Stimulated activated CD4-positive, alpha-beta T cell treated with anti-CD3 and anti-CD28 coated beads, TNF-alpha, amount 100 ng/mL, for 1 hour (primary cell): ENCODE data around the gene RBM12.
A peak's percentile ranks its signal among the peaks of the same experiment; 100 is the strongest.
"Not testable (repeated sequence)": the region's sequence is repeated elsewhere in the genome, so short reads cannot be mapped to it uniquely, and the experiment has no call there.

Source experiments
- DNase-seq, 3 donors: peaks; one replicate each; pipeline ENCODE4 v3.0.0-alpha.2; 2020; ENCODE audit warnings: low read depth in 3 of 3, low spot score in 1 of 3

The RBM12 gene

GRCh38 chr20:35699127-35699956, 34.6 kb upstream of the RBM12 start, which contains the start of the genes NFS1 and ROMO1:
NFS1 (minus strand) TSS chr20:35699352; CDS start chr20:35699288, 64 bp downstream.
ROMO1 (plus strand) TSS chr20:35699405; CDS start chr20:35699633, 228 bp downstream.
- DNase-seq: peak; percentile 42 to 76 (median 69)

DNA sequence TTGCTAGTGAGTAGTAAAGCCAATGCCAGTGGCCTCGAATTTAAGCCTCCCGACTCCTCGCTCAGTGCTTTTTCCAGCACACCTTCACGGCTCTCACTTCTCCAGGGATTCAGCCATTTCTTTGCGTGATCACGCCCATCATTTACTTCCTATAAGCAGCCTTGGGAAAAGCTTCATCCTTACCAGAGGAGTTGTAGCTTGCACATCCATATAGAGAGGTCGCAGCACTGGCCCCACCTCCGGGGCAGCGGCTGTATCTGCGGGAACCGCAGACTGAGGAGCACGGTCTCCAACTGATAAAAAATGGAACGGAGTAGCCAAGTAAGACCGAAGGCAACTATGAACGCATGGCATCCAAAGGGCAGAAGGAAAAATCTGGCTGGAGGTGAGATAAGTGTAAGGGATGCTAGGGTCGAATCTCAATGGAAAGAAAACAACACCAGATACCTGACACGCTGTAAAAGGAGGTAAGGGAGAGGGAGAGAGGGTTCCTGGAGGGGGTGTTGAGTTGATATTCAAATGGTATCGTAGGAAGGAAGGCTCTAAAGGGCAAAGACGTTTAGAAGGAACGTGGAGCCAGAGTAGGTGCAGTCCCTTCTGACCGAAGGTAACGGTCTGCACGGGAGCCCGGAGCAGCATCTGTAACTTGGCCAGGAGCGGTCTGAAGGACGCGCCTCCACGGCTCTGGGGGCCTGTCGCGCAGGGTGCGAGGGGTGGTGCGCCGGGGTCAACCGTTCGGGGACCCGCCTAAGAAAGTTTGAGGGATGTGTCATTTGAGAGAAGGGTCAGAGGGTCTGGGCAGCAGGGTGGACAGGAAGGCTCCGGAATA, 33.8 kb upstream of the RBM12 start:
- DNase-seq: no peak

DNA sequence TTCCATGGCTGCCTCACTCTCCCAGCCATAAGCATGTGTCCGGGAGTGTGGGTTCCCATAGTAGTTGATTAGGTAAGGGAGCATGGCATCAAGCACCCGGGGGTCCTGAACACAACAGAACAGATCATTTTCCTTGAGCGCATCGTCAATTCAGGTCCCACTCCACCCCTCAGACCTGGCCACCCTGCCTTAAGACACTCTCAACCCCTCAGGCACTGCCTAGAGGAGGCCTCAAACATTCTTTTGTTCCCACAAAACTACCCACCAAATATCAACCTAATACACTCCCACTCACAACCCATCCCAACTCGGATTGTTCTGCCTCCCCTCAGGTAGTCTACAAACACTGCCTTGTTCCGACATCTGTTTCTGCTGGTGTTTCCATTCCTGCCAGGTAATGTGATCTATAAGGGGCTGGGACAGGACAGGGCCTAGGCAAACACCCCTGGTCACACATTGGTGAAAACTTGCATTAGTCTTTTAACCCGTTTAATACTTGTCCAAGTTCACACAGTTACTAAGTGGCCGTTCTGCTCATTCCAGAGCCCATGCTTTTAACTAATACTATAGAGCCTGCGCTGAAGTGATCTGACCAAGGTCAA, 33.1 kb upstream of the RBM12 start:
- no peak for DNase-seq

DNA sequence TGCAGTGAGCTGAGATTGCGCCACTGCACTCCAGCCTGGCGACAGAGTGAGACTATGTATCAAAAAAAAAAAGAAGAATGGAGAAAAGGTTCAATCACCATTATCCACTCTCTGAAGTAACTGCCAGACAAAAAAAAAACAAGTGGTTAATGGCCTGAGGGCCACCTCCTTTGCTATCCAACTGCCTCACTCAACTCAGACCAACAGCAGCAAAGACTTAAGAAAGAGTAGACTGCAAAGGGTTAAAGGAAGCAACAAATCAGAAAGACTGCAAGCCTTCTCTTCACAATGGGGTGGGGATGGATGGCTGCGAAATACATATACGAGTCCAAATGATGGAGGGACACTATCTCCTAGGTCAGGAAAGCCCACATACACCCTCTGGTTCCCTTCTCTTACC, 31.3 kb upstream of the RBM12 start:
- DNase-seq: no peak

DNA sequence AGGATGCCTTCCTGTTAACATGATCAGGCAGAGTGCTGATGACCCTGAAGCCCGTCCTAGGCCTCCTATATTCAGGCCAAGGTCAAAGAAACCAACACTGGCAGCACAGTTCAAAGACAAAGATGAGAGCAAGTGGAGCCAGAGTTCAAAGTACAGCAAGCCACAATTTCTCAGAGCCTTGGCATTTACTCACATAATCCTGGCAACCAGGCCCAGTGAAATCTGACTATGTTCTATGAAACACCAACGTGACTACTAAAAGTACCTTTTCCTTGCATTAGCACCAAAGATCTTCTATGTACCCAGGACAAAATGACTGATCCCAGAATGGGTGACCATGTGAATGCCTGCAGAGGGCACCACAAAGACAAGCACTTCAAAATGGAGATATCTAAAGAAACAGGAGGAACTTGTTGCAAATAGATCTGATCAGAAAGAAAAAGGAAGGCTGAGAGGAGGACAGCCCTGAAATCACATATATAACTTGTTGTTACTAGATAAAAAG, 30.6 kb upstream of the RBM12 start:
- no peak for DNase-seq

DNA sequence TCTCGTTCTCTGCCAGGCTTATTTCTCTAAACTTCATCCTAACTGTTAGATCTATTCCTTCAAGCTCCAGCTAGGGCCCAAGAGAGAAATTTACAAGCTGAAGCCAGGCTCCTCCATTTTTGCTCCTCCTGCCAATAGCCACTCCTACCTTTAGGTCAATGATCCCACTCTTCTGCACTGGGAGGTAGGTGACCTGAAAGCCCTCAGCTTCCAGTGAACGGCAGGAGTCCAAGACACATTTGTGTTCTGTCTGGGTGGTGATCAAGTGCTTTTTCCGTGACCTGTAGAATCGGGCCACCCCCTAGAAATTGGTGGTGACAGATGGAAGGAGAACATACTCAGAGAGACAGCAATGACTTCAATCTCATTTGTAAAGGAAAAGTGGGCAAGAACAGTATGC, 25.6 kb upstream of the RBM12 start:
- no peak for DNase-seq

DNA sequence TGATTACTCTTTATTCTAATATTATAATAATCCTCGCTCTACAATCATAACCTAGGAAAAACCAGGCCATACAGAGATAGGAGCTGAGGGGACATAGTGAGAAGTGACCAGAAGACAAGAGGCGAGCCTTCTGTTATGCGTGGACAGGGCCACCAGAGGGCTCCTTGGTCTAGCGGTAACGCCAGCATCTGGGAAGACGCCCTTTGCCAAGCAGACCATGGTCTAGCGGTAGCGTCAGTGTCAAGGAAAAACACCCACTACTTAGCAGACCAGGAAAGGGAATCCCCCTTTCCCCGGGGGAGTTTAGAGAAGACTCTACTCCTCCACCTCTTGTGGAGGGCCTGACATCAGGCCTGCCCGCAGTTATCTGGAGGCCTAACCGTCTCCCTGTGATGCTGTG, 22.2 kb upstream of the RBM12 start:
- DNase-seq: not testable (repeated sequence)

DNA sequence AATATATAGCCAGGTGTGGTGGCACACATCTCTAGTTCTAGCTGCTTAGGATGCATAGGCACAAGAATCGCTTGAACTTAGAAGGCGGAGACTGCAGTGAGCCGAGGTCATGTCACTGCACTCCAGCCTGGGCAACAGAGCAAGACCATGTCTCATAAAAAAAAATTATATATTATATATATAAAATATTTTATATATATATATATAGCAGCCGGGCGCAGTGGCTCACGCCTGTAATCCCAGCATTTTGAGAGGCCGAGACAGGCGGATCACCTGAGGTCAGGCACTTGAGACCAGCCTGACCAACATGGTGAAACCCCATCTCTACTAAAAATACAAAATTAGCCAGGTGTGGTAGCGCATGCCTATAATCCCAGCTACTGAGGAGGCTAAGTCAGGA, 20.7 kb upstream of the RBM12 start:
- not testable (repeated sequence) for DNase-seq

DNA sequence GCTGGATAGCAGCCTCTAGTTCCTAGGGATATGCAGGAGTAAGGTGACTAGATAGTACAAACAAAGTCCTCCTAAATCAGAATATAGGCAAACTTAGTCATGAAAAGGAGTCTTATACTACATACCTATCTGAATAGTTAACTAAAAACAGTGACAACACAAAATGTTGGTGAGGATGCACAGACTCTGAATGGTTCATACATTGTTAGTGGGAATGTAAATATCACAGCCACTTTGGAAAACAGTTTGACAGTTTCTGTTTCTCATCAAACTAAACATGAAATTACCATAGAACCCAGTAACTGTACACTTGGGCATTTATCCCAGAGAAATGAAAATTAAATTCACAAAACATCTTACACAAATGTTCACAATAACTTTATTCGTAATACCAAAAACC, 17.3 kb upstream of the RBM12 start:
- no peak for DNase-seq

DNA sequence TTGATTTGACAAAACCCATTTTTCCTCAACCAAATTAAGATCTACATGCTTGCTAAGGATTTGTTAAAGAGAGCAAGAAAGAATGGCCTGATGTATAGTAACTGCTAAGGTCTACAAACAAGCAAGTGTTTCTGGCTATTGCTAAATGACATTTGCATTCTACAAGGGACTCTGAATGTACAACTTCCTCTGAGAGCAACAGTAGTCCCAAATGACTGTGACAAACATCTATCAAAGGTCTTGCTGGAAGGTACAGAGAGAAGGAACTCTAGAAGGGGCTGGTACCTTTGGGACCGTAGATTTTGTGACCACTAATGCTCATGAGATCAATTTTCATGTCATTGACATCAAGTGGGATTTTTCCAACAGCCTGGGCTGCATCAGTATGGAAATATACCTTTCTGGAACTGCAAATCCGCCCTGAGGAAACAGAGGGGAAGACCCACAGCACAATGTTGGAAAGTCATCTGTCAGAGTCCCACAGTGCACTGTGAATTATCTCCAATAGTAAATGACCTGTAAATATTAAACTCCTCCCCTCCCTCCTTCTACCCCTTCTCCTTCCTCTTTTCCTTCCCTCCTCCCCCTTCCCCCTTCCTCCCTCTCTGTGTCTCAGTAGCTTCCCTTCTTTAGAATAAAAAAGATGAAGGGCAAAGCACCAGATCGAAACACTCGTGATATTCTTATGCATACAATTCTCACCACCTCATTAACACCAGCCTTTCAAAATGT, 15.9 kb upstream of the RBM12 start:
- no peak for DNase-seq

- no peak for DNase-seq
Measured at GRCh38 chr20:35674921-35675320, 10.2 kb upstream of the RBM12 start.

DNA sequence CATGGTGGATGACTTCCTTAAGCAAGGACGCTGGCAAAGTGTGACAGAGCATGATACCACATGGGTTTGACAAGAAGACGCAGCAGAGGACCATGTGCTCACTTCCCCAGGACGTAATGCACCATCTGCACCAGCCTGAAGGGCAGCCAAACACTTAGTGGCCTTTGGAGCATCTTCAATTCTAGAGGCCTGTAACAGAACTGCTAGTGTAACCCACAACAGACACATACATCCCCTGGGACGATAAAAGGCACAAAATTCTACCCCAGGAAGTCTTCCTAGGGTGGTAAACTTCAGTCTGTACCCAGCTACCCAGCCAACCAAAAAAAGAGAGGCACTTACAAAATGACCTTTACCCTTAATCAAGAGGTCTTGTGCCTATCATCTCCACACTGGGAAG, 9.2 kb upstream of the RBM12 start:
- no peak for DNase-seq

GRCh38 chr20:35669681-35670080, 5.0 kb upstream of the RBM12 start:
- no peak for DNase-seq

- no peak for DNase-seq
Measured at GRCh38 chr20:35669221-35669620, 4.5 kb upstream of the RBM12 start.

DNA sequence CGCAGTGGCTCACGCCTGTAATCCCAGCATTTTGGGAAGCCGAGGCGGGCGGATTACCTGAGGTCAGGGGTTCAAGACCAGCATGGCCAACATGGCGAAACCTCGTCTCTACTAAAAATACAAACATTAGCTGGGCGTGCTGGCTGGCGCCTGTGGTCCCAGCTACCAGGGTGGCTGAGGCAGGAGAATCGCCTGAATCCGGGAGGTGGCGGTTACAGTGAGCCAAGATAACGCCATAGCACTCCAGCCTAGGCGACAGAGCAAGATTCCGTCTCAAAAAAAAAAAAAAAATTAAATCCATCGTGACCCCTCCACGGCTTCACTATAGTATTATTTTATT, 1.2 kb upstream of the RBM12 start:
- DNase-seq: no peak

DNA sequence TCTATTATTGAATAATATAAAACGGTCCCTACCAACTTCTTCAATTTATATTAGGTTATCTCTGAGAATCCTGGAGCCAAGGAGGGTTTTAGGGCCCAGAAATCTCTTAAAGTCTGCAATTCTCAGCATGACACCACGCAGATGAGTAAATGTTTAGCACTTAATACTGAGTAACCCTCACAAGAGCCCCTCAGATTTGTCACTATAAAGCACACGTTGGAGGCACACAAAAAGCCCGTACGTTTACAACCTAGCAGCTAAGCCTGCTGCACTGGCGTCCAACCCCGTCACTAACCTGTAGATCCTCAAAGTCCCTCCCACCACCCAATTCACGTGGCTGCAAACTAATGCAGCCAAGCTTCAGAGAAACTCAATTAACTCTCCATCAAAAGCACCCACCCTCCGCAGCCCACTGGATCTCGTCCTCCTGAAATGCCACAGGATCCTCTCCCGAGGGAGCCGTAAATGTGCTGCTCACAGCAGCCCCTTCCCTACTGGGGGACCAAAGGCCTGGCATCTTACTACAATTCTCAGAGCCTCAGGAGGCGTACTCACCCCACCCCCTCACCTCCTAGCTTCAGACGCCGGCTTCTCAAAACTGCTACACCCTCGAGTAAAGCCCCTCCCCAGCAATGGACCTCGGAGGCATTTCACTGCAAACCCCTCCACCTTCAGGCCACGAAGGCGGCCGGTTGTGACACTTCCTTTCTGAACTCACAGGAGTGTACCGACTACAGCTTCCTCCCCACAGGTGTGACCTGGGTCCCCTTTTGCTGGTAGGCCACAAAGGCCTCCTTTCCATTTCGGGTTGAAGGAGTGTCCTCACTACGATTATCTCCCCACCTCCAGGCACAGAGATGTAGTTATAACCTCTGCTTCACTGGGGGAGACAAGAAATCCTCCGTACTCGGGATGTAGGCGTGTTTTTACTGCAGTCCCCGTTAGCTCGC, 909 bp downstream of the RBM12 start:
- peak; percentile 8 to 35 (median 24) for DNase-seq

GRCh38 chr20:35662551-35662950, 2.1 kb downstream of the RBM12 start:
- no peak for DNase-seq

DNA sequence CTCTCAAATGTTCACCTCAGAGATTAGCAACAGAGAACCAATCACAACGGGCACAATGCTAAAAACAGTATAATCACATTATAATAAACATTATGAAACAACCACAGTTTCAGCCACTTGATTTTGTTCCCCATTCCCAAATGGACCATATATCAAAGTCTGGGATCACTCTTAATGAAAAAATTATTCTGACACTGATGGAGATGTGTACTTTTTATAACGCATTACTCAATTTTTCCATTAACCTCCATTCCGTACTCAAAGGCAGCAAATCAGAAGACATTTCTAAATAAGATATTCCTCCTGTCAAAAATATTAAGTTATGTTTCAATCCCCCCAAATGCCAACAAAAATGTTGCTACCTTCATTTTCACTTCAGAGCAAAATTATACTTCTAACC, 2.8 kb downstream of the RBM12 start:
- DNase-seq: no peak

DNA sequence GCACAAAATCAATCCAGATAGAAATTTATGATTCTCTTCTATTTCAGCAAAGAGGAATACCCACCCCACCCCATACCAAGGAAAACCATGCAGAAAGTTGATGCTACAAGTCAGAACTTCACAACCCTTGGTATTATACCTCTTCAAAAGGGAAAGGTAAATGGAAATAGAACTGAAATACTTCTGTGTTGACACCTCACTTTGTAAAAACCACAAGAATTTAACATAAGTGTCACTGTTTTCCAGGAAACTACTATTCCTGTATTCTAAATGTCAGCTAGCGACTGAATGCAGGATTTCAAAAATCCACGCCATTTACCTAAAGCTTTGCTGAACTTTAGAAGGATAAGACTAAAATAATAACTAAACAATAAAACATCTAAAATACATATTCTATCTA, 3.6 kb downstream of the RBM12 start:
- DNase-seq: no peak
